Measurements from ENCODE around the gene ELL2. TPM values are rescaled to one million over a fixed set of nuclear protein-coding genes. Genes with fewer than 3 reads are reported as not detected.

The ELL2 gene
- polyA plus RNA-seq, 2 donors: 29.1 to 39.6 TPM

GRCh38 chr5:95895771-95896170, 65.9 kb downstream of the ELL2 start:
- H3K27me3 ChIP-seq (ENCODE audit: control insufficient read depth in 1 of 2, insufficient read depth in 2 of 2, low read length in 2 of 2): no peaks in the 10 kb centered on the region
- H3K4me1 ChIP-seq (ENCODE audit: control insufficient read depth in 2 of 2, insufficient read depth in 2 of 2, low read length in 1 of 2): no peaks in the 10 kb centered on the region
- peaks cover 3 to 17% of the 10 kb centered on the region in 2 donors for H3K36me3 ChIP-seq (ENCODE audit: control insufficient read depth in 2 of 2, insufficient read depth in 2 of 2, low read length in 1 of 2)
- H3K4me3 ChIP-seq (ENCODE audit: low read depth in 1 of 2, low read length in 2 of 2): no peak overlapping the region
- H3K9me3 ChIP-seq (ENCODE audit: control insufficient read depth in 2 of 2, insufficient read depth in 1 of 2, low read depth in 1 of 2, low read length in 1 of 2): no peaks in the 10 kb centered on the region
- WGBS, 2 donors: 87 to 90% methylated on average over 5 of the region's 5 CpGs
- no peak overlapping the region for H3K27ac ChIP-seq (ENCODE audit: low read depth in 2 of 2, low read length in 1 of 2)

GRCh38 chr5:95895251-95895650, 66.4 kb downstream of the ELL2 start:
- Histone ChIP-seq H3K4me1 (ENCODE audit: control insufficient read depth in 2 of 2, insufficient read depth in 2 of 2, low read length in 1 of 2) (no peaks in the 10 kb centered on the region), H3K27ac (ENCODE audit: low read depth in 2 of 2, low read length in 1 of 2) (no peak overlapping the region), H3K9me3 (ENCODE audit: control insufficient read depth in 2 of 2, insufficient read depth in 1 of 2, low read depth in 1 of 2, low read length in 1 of 2) (no peaks in the 10 kb centered on the region), H3K36me3 (ENCODE audit: control insufficient read depth in 2 of 2, insufficient read depth in 2 of 2, low read length in 1 of 2) (peaks cover 3 to 17% of the 10 kb centered on the region in 2 donors), H3K4me3 (ENCODE audit: low read depth in 1 of 2, low read length in 2 of 2) (no peak overlapping the region), H3K27me3 (ENCODE audit: control insufficient read depth in 1 of 2, insufficient read depth in 2 of 2, low read length in 2 of 2) (no peaks in the 10 kb centered on the region)
- 79 to 82% methylated on average over 3 of the region's 3 CpGs for WGBS, 2 donors

- 92 to 93% methylated on average over 5 of the region's 5 CpGs for WGBS, 2 donors
- Histone ChIP-seq H3K4me3 (ENCODE audit: low read depth in 1 of 2, low read length in 2 of 2) (no peak overlapping the region), H3K27ac (ENCODE audit: low read depth in 2 of 2, low read length in 1 of 2) (no peak overlapping the region), H3K27me3 (ENCODE audit: control insufficient read depth in 1 of 2, insufficient read depth in 2 of 2, low read length in 2 of 2) (no peaks in the 10 kb centered on the region), H3K9me3 (ENCODE audit: control insufficient read depth in 2 of 2, insufficient read depth in 1 of 2, low read depth in 1 of 2, low read length in 1 of 2) (no peaks in the 10 kb centered on the region), H3K36me3 (ENCODE audit: control insufficient read depth in 2 of 2, insufficient read depth in 2 of 2, low read length in 1 of 2) (peaks cover 2 to 13% of the 10 kb centered on the region in 2 donors), H3K4me1 (ENCODE audit: control insufficient read depth in 2 of 2, insufficient read depth in 2 of 2, low read length in 1 of 2) (no peaks in the 10 kb centered on the region)
Observed at GRCh38 chr5:95892784-95893354, 68.8 kb downstream of the ELL2 start.

- WGBS, 2 donors: 89 to 94% methylated on average over 2 of the region's 2 CpGs
- peaks cover 2 to 13% of the 10 kb centered on the region in 2 donors for H3K36me3 ChIP-seq (ENCODE audit: control insufficient read depth in 2 of 2, insufficient read depth in 2 of 2, low read length in 1 of 2)
- H3K4me1 ChIP-seq (ENCODE audit: control insufficient read depth in 2 of 2, insufficient read depth in 2 of 2, low read length in 1 of 2): no peaks in the 10 kb centered on the region
- no peaks in the 10 kb centered on the region for H3K9me3 ChIP-seq (ENCODE audit: control insufficient read depth in 2 of 2, insufficient read depth in 1 of 2, low read depth in 1 of 2, low read length in 1 of 2)
- H3K27me3 ChIP-seq (ENCODE audit: control insufficient read depth in 1 of 2, insufficient read depth in 2 of 2, low read length in 2 of 2): no peaks in the 10 kb centered on the region
- H3K4me3 ChIP-seq (ENCODE audit: low read depth in 1 of 2, low read length in 2 of 2): no peak overlapping the region
- peak overlapping the region in 1 of 2 donors; percentile 42 for H3K27ac ChIP-seq (ENCODE audit: low read depth in 2 of 2, low read length in 1 of 2)
Observed at GRCh38 chr5:95891499-95891898, 70.2 kb downstream of the ELL2 start.

- WGBS, 2 donors: 82 to 84% methylated on average over 1 of the region's 1 CpG
Observed at GRCh38 chr5:95889076-95889475, 72.6 kb downstream of the ELL2 start.

GRCh38 chr5:95887977-95888376, 73.7 kb downstream of the ELL2 start:
- Histone ChIP-seq H3K27me3 (ENCODE audit: control insufficient read depth in 1 of 2, insufficient read depth in 2 of 2, low read length in 2 of 2) (no peaks in the 10 kb centered on the region), H3K36me3 (ENCODE audit: control insufficient read depth in 2 of 2, insufficient read depth in 2 of 2, low read length in 1 of 2) (peaks cover 2 to 5% of the 10 kb centered on the region in 2 donors), H3K9me3 (ENCODE audit: control insufficient read depth in 2 of 2, insufficient read depth in 1 of 2, low read depth in 1 of 2, low read length in 1 of 2) (no peaks in the 10 kb centered on the region), H3K4me3 (ENCODE audit: low read depth in 1 of 2, low read length in 2 of 2) (no peak overlapping the region), H3K4me1 (ENCODE audit: control insufficient read depth in 2 of 2, insufficient read depth in 2 of 2, low read length in 1 of 2) (peaks cover 0 to 4% of the 10 kb centered on the region in 2 donors), H3K27ac (ENCODE audit: low read depth in 2 of 2, low read length in 1 of 2) (no peak overlapping the region)
- WGBS, 2 donors: 90 to 93% methylated on average over 5 of the region's 5 CpGs

More at GRCh38 chr5:95889076-95889475, 72.6 kb downstream of the ELL2 start:
- Histone ChIP-seq H3K27me3 (ENCODE audit: control insufficient read depth in 1 of 2, insufficient read depth in 2 of 2, low read length in 2 of 2) (no peaks in the 10 kb centered on the region), H3K4me1 (ENCODE audit: control insufficient read depth in 2 of 2, insufficient read depth in 2 of 2, low read length in 1 of 2) (no peaks in the 10 kb centered on the region), H3K36me3 (ENCODE audit: control insufficient read depth in 2 of 2, insufficient read depth in 2 of 2, low read length in 1 of 2) (peaks cover 2 to 9% of the 10 kb centered on the region in 2 donors), H3K27ac (ENCODE audit: low read depth in 2 of 2, low read length in 1 of 2) (no peak overlapping the region), H3K9me3 (ENCODE audit: control insufficient read depth in 2 of 2, insufficient read depth in 1 of 2, low read depth in 1 of 2, low read length in 1 of 2) (no peaks in the 10 kb centered on the region), H3K4me3 (ENCODE audit: low read depth in 1 of 2, low read length in 2 of 2) (no peak overlapping the region)

GRCh38 chr5:95886340-95887044, 75.2 kb downstream of the ELL2 start:
- Histone ChIP-seq H3K27ac (ENCODE audit: low read depth in 2 of 2, low read length in 1 of 2) (no peak overlapping the region), H3K4me3 (ENCODE audit: low read depth in 1 of 2, low read length in 2 of 2) (no peak overlapping the region), H3K4me1 (ENCODE audit: control insufficient read depth in 2 of 2, insufficient read depth in 2 of 2, low read length in 1 of 2) (peaks cover 0 to 7% of the 10 kb centered on the region in 2 donors), H3K36me3 (ENCODE audit: control insufficient read depth in 2 of 2, insufficient read depth in 2 of 2, low read length in 1 of 2) (peaks cover 2 to 5% of the 10 kb centered on the region in 2 donors), H3K9me3 (ENCODE audit: control insufficient read depth in 2 of 2, insufficient read depth in 1 of 2, low read depth in 1 of 2, low read length in 1 of 2) (no peaks in the 10 kb centered on the region), H3K27me3 (ENCODE audit: control insufficient read depth in 1 of 2, insufficient read depth in 2 of 2, low read length in 2 of 2) (no peaks in the 10 kb centered on the region)
- 92 to 97% methylated on average over 1 of the region's 1 CpG for WGBS, 2 donors

GRCh38 chr5:95884511-95884910, 77.1 kb downstream of the ELL2 start:
- Histone ChIP-seq H3K4me1 (ENCODE audit: control insufficient read depth in 2 of 2, insufficient read depth in 2 of 2, low read length in 1 of 2) (peaks cover 0 to 11% of the 10 kb centered on the region in 2 donors), H3K9me3 (ENCODE audit: control insufficient read depth in 2 of 2, insufficient read depth in 1 of 2, low read depth in 1 of 2, low read length in 1 of 2) (no peaks in the 10 kb centered on the region), H3K4me3 (ENCODE audit: low read depth in 1 of 2, low read length in 2 of 2) (no peak overlapping the region), H3K27me3 (ENCODE audit: control insufficient read depth in 1 of 2, insufficient read depth in 2 of 2, low read length in 2 of 2) (no peaks in the 10 kb centered on the region), H3K36me3 (ENCODE audit: control insufficient read depth in 2 of 2, insufficient read depth in 2 of 2, low read length in 1 of 2) (peaks cover 2 to 3% of the 10 kb centered on the region in 2 donors), H3K27ac (ENCODE audit: low read depth in 2 of 2, low read length in 1 of 2) (peak overlapping the region in 1 of 2 donors; percentile 68)
- WGBS, 2 donors: 75 to 76% methylated on average over 1 of the region's 1 CpG

GRCh38 chr5:95884017-95884325, 77.7 kb downstream of the ELL2 start:
- H3K27me3 ChIP-seq (ENCODE audit: control insufficient read depth in 1 of 2, insufficient read depth in 2 of 2, low read length in 2 of 2): no peaks in the 10 kb centered on the region
- peak overlapping the region; percentile 68 to 86 for H3K27ac ChIP-seq (ENCODE audit: low read depth in 2 of 2, low read length in 1 of 2)
- WGBS, 2 donors: 59% methylated on average over 4 of the region's 4 CpGs

More at GRCh38 chr5:95884017-95884325, 77.7 kb downstream of the ELL2 start:
- Histone ChIP-seq H3K36me3 (ENCODE audit: control insufficient read depth in 2 of 2, insufficient read depth in 2 of 2, low read length in 1 of 2) (peaks cover 2 to 3% of the 10 kb centered on the region in 2 donors), H3K9me3 (ENCODE audit: control insufficient read depth in 2 of 2, insufficient read depth in 1 of 2, low read depth in 1 of 2, low read length in 1 of 2) (no peaks in the 10 kb centered on the region), H3K4me1 (ENCODE audit: control insufficient read depth in 2 of 2, insufficient read depth in 2 of 2, low read length in 1 of 2) (peaks cover 0 to 12% of the 10 kb centered on the region in 2 donors), H3K4me3 (ENCODE audit: low read depth in 1 of 2, low read length in 2 of 2) (peak overlapping the region in 1 of 2 donors; percentile 22)

Measured in esophagus (tissue), 2 donors.